ENCODE data around the gene UVSSA.

Gene UVSSA

DNA sequence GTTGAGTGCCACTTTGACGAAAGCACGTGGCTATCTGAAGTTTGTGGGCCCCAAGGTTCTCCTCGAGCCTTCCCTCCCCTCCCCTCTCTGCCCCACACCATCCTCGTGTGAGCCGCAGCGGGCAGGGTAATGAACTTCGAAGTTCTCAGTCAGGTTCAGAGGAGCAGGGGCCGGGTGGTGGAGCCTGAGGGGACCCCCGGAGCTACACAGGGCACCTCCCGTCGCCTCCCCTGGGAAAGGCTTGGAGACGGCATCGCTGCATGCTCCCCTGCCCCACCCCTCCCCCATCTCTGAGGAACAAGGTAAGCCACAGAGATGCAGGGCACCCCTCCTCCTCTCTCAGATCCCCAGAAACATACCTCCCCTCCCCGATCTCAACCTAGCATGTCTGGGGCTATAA lies 62.1 kb downstream of the UVSSA start:
- Histone ChIP-seq H3K9me3 (ENCODE audit: insufficient read depth, low read length) (no peaks in the 10 kb centered on the region), H3K27me3 (ENCODE audit: insufficient read depth, insufficient read length) (peaks cover 100% of the 10 kb centered on the region), H3K9ac (ENCODE audit: insufficient read length, low read depth) (no peak overlapping the region), H3K36me3 (ENCODE audit: insufficient read depth, insufficient read length, low read length) (no peaks in the 10 kb centered on the region), H3K4me1 (ENCODE audit: insufficient read depth, insufficient read length) (peaks cover 16% of the 10 kb centered on the region), H3K4me3 (ENCODE audit: insufficient read length, low read depth) (no peak overlapping the region)
- no peak for TF ChIP-seq SUZ12 (IDR thresholded peaks at IDR 0.05; ENCODE audit: extremely low read depth, insufficient read depth, insufficient read length)
- no peak for TF ChIP-seq ZNF274 (IDR thresholded peaks at IDR 0.05; ENCODE audit: low read depth, low read length)
- TF ChIP-seq YY1 (IDR thresholded peaks at IDR 0.05; ENCODE audit: insufficient read depth, insufficient read length): no peak
- no peak for DNase-seq (ENCODE audit: low read depth, low spot score)

DNA sequence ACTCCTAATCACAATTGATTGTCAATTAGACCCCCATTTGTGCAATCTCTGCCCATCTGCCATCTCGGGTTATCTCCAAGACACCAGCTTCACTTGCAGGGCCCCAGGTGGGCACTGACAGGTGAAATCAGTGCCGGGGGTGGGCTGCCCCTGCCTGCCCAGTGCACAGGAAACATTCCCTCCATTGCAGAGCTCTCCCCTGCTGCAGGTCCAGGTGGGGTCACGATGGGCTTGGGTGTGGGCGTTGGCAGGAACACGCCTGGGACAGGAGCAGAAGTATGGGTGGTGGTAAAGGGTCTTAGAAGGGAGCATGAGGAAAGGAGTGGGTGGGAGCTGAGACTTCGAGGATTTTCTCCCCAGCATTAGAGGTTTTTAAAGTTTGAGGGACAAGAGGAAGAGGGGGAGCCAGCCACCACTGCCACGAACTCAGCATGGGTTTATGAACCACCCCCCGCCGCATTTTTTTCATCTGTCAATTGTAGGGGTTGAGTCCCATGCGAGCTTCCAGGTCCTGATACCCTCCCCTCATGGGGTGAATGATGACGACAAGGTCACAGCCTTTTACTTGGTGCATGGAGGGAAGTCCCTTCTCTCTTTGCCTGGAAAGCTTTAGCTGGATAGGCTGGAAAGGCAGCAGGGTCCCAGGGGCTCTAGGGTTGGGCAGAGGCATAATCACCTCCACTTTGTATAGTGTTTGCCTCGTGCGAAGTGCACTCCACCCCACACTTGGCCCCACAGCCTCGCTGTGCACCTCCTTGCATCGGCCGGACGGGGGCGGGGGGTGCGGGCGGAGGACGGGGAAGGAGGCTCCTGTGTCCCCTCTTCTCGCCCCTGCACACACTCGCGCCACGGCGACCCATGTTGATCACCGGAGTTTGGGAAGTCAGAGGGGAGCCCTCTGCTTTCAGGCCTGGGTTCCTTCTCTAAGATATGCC lies 62.8 kb downstream of the UVSSA start:
- Histone ChIP-seq H3K36me3 (ENCODE audit: insufficient read depth, insufficient read length, low read length) (no peaks in the 10 kb centered on the region), H3K27me3 (ENCODE audit: insufficient read depth, insufficient read length) (peaks cover 93% of the 10 kb centered on the region), H3K9me3 (ENCODE audit: insufficient read depth, low read length) (no peaks in the 10 kb centered on the region), H3K4me3 (ENCODE audit: insufficient read length, low read depth) (no peak overlapping the region), H3K4me1 (ENCODE audit: insufficient read depth, insufficient read length) (peaks cover 16% of the 10 kb centered on the region), H3K9ac (ENCODE audit: insufficient read length, low read depth) (no peak overlapping the region)
- no peak for DNase-seq (ENCODE audit: low read depth, low spot score)
- TF ChIP-seq YY1 (IDR thresholded peaks at IDR 0.05; ENCODE audit: insufficient read depth, insufficient read length) (no peak), ZNF274 (IDR thresholded peaks at IDR 0.05; ENCODE audit: low read depth, low read length) (no peak), SUZ12 (IDR thresholded peaks at IDR 0.05; ENCODE audit: extremely low read depth, insufficient read depth, insufficient read length) (no peak)

DNA sequence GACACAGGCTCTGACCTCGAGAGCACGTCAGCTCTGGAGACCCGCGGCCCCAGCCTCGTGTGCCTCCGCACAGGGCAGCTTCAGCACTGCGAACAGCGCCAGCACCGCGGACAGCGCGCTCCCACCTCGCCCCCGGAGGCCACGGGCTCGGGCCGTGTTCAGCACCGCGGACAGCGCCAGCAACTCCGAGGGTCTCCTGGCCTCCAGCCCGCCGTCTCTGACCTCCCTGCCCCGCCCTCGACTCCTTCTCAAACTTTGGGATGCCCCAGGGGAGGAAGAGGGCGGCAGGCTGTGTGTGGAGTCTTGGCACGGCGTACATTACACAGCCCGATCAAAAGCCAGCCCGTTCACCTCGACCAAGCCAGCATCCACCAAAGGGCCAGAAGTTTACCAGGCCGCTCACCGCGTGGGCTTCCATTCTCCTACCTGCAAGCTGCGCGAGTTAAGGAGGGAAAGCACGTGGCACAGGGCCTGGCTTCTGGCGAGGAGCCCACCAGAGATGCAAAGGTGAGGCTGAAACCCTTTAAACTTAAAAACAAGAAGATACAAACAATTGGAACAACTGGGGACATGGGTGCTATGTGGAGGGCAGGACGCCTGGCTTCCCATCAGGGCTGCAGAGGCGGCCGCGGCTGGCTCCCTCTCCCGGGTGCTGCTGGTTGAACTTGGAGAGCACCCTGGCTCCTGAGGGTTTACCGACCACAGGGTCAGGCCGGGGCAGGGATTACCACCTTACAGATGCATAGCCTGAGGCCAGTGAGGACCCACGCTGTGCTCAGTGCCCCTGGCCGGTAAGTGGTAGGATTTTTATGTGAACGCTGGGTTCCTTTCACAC lies 63.7 kb downstream of the UVSSA start:
- H3K9me3 ChIP-seq (ENCODE audit: insufficient read depth, low read length): no peaks in the 10 kb centered on the region
- peak; percentile 76 for DNase-seq (ENCODE audit: low read depth, low spot score)
- H3K36me3 ChIP-seq (ENCODE audit: insufficient read depth, insufficient read length, low read length): no peaks in the 10 kb centered on the region
- H3K27me3 ChIP-seq (ENCODE audit: insufficient read depth, insufficient read length): peaks cover 92% of the 10 kb centered on the region
- no peak overlapping the region for H3K9ac ChIP-seq (ENCODE audit: insufficient read length, low read depth)
- H3K4me1 ChIP-seq (ENCODE audit: insufficient read depth, insufficient read length): peaks cover 17% of the 10 kb centered on the region
- no peak for TF ChIP-seq SUZ12 (IDR thresholded peaks at IDR 0.05; ENCODE audit: extremely low read depth, insufficient read depth, insufficient read length)
- TF ChIP-seq YY1 (IDR thresholded peaks at IDR 0.05; ENCODE audit: insufficient read depth, insufficient read length): no peak
- TF ChIP-seq ZNF274 (IDR thresholded peaks at IDR 0.05; ENCODE audit: low read depth, low read length): no peak
- no peak overlapping the region for H3K4me3 ChIP-seq (ENCODE audit: insufficient read length, low read depth)

DNA sequence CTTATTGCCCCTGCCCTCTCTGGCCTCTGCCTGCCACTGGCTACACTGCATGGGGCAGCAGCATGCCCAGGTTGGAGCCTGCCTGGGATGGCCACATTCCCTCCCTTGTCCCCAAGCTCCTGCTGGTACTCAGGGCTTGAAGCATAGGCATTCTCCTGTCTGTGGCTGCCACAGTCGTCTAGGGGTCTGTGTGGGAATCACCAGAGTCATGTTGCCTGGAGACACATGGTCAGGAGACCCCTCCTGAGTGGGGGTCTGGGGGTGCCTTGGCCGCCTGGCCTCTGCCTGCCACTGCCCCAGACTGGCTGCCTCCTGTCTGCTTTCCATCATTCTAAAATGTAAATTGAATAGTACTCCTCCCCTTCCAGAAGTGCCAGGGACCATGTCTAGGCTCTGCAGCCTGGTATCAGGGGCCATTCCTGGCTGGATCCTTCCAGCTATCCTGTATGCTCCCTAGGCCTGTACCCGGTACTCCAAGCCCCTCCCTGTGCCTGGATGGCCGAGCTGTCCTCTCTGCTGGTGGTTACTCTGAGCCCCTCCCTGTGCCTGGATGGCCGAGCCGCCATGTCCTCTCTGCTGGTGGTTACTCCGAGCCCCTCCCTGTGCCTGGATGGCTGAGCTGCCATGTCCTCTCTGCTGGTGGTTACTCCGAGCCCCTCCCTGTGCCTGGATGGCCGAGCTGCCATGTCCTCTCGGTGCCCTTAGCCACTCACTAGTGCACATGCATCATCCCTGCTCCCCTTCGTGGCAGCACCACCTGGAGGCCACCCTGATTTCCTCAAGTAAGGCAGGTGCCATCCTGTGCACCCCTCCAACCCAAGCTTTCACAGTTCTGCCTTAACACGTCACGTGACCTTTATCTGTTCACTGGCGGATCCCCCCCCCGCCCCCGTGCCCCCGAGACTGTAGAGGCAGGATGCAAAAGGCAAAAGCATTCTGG lies 64.7 kb downstream of the UVSSA start:
- no peak for TF ChIP-seq SUZ12 (IDR thresholded peaks at IDR 0.05; ENCODE audit: extremely low read depth, insufficient read depth, insufficient read length)
- TF ChIP-seq YY1 (IDR thresholded peaks at IDR 0.05; ENCODE audit: insufficient read depth, insufficient read length): no peak
- TF ChIP-seq ZNF274 (IDR thresholded peaks at IDR 0.05; ENCODE audit: low read depth, low read length): no peak
- Histone ChIP-seq H3K36me3 (ENCODE audit: insufficient read depth, insufficient read length, low read length) (no peaks in the 10 kb centered on the region), H3K4me1 (ENCODE audit: insufficient read depth, insufficient read length) (peaks cover 11% of the 10 kb centered on the region), H3K9ac (ENCODE audit: insufficient read length, low read depth) (no peak overlapping the region), H3K9me3 (ENCODE audit: insufficient read depth, low read length) (no peaks in the 10 kb centered on the region), H3K27me3 (ENCODE audit: insufficient read depth, insufficient read length) (peaks cover 82% of the 10 kb centered on the region), H3K4me3 (ENCODE audit: insufficient read length, low read depth) (no peak overlapping the region)
- no peak for DNase-seq (ENCODE audit: low read depth, low spot score)

DNA sequence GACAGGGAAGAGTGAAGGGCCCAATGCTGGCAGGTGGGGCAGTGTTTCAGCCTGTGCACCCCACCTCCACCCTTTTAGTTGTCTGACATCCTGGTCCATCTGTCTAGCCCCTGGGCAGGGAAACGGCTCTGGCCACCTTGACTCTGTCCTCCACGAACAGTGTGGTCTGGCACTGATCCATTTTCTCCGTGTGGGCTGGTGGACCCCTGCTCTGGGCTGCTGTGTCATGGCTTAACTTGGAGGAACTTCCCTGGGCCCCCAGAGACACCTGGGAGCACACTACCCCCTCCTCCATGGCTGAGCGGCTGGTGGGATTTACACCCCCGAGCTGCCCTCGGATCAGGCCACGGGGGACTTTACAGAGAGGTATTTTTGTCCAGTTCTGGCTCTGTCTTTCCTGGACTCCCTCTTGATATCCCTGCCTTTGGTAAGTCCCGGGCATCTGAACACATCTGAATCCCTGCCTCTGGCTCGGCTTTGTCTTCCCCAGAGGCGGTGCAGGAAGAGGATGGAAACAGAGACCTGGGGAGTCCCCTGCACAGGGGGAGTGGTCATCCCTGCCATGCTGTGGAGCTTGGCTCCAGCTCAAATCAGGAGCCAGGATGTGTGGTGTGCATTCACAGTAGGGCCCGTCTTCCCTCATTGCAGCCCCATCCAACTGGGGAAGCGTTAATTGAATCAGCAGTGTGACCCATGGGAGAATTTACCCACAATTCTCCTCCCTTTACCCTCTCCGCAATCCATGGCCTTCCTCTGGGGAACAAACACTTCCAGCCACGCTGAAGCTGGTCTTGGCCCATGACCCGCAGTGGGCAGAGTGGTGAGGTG lies 65.6 kb downstream of the UVSSA start:
- DNase-seq (ENCODE audit: low read depth, low spot score): no peak
- no peak overlapping the region for H3K4me3 ChIP-seq (ENCODE audit: insufficient read length, low read depth)
- no peaks in the 10 kb centered on the region for H3K9me3 ChIP-seq (ENCODE audit: insufficient read depth, low read length)
- H3K4me1 ChIP-seq (ENCODE audit: insufficient read depth, insufficient read length): peaks cover 9% of the 10 kb centered on the region
- peaks cover 74% of the 10 kb centered on the region for H3K27me3 ChIP-seq (ENCODE audit: insufficient read depth, insufficient read length)
- TF ChIP-seq ZNF274 (IDR thresholded peaks at IDR 0.05; ENCODE audit: low read depth, low read length): no peak
- TF ChIP-seq YY1 (IDR thresholded peaks at IDR 0.05; ENCODE audit: insufficient read depth, insufficient read length): no peak
- no peak for TF ChIP-seq SUZ12 (IDR thresholded peaks at IDR 0.05; ENCODE audit: extremely low read depth, insufficient read depth, insufficient read length)
- H3K36me3 ChIP-seq (ENCODE audit: insufficient read depth, insufficient read length, low read length): no peaks in the 10 kb centered on the region
- no peak overlapping the region for H3K9ac ChIP-seq (ENCODE audit: insufficient read length, low read depth)

DNA sequence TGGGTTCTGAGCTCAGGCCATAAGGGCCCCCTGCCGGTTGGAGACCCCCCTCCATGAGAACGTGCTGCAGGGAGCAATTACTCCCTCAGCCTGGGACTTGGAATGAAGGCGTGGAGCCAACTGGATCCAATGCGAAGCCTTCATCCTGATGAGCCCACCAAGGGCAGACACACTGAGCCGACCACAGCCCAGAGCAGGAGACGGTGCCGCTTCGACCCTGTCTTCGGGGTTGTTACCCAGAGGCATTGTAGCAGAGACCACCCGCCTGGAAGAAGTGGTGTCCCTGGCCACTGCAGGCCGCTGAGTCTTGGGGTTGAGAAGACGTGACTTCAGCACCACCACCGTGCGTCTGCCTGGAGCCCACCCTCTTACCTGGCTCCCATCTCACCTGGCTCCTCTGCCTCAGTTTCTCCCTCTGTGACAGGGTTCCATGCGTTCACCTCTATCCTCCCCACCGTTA lies 66.2 kb downstream of the UVSSA start:
- DNase-seq (ENCODE audit: low read depth, low spot score): no peak
- peaks cover 73% of the 10 kb centered on the region for H3K27me3 ChIP-seq (ENCODE audit: insufficient read depth, insufficient read length)
- no peak for TF ChIP-seq YY1 (IDR thresholded peaks at IDR 0.05; ENCODE audit: insufficient read depth, insufficient read length)
- no peak for TF ChIP-seq ZNF274 (IDR thresholded peaks at IDR 0.05; ENCODE audit: low read depth, low read length)
- no peak for TF ChIP-seq SUZ12 (IDR thresholded peaks at IDR 0.05; ENCODE audit: extremely low read depth, insufficient read depth, insufficient read length)
- H3K4me3 ChIP-seq (ENCODE audit: insufficient read length, low read depth): no peak overlapping the region
- no peaks in the 10 kb centered on the region for H3K9me3 ChIP-seq (ENCODE audit: insufficient read depth, low read length)
- no peak overlapping the region for H3K9ac ChIP-seq (ENCODE audit: insufficient read length, low read depth)
- H3K36me3 ChIP-seq (ENCODE audit: insufficient read depth, insufficient read length, low read length): no peaks in the 10 kb centered on the region
- H3K4me1 ChIP-seq (ENCODE audit: insufficient read depth, insufficient read length): peaks cover 7% of the 10 kb centered on the region

Data from NT2/D1 (cell line).